Endodermal cell (in vitro differentiated cells): ENCODE results near the gene ZNF189. TPM values are rescaled to one million over a fixed set of nuclear protein-coding genes. Genes with fewer than 3 reads are reported as not detected.

Source experiments
- DNase-seq: peaks from one replicate; pipeline ENCODE4 v3.0.0-alpha.2; 2017
- H3K27ac ChIP-seq: 2 replicates; pipeline ENCODE4 v1.5.1; 2013; ENCODE audit warnings: mild to moderate bottlenecking, low read depth, low read length, moderate library complexity
- H3K27me3 ChIP-seq: 2 replicates; pipeline ENCODE4 v1.6.1; 2013; ENCODE audit warnings: mild to moderate bottlenecking, low read length, moderate library complexity; ENCODE audit not compliant: insufficient read depth, control insufficient read depth, poor library complexity, severe bottlenecking
- H3K36me3 ChIP-seq: 2 replicates; pipeline ENCODE4 v1.7.0; 2013; ENCODE audit warnings: mild to moderate bottlenecking, low read length, moderate library complexity; ENCODE audit not compliant: control insufficient read depth, insufficient read depth
- H3K4me1 ChIP-seq: one replicate; pipeline ENCODE4 v1.7.0; 2013; ENCODE audit warnings: low read length; ENCODE audit not compliant: control insufficient read depth, insufficient read depth
- H3K4me3 ChIP-seq: 2 replicates; pipeline ENCODE4 v1.5.1; 2013; ENCODE audit warnings: mild to moderate bottlenecking, low read length, moderate library complexity
- H3K9ac ChIP-seq: 2 replicates; pipeline ENCODE4 v1.6.1; 2013; ENCODE audit warnings: mild to moderate bottlenecking, low read length, moderate library complexity; ENCODE audit not compliant: poor library complexity, severe bottlenecking; ENCODE audit errors: extremely low read depth
- H3K9me3 ChIP-seq: 2 replicates; pipeline ENCODE4 v1.6.1; 2013; ENCODE audit warnings: mild to moderate bottlenecking, low read length, moderate library complexity; ENCODE audit not compliant: control insufficient read depth
- H3K27ac Mint-ChIP-seq: 2 replicates; pipeline ENCODE4 v1.8.0; 2020; ENCODE audit warnings: mixed read lengths
- H3K27me3 Mint-ChIP-seq: 2 replicates; pipeline ENCODE4 v1.8.0; 2021; ENCODE audit warnings: mild to moderate bottlenecking, mixed read lengths; ENCODE audit not compliant: insufficient read depth
- H3K36me3 Mint-ChIP-seq: 2 replicates; pipeline ENCODE4 v1.8.0; 2020; ENCODE audit warnings: low read depth, mixed read lengths
- H3K4me1 Mint-ChIP-seq: 2 replicates; pipeline ENCODE4 v1.8.0; 2020; ENCODE audit warnings: mixed read lengths
- H3K4me3 Mint-ChIP-seq: 2 replicates; pipeline ENCODE4 v1.8.0; 2020; ENCODE audit warnings: mild to moderate bottlenecking, moderate library complexity, mixed read lengths
- H3K9me3 Mint-ChIP-seq: 2 replicates; pipeline ENCODE4 v1.8.0; 2020; ENCODE audit warnings: mild to moderate bottlenecking, mixed read lengths
- WGBS, 2 experiments: methylation state at CpG; one replicate each; pipeline versions ENCODE4 v1.1.5 to v1.1.7; 2013; ENCODE audit warnings: missing lambda C conversion rate in 2 of 2, mixed read lengths in 1 of 2; ENCODE audit not compliant: insufficient coverage in 1 of 2, insufficient read length in 1 of 2; 5-methylcytosine and 5-hydroxymethylcytosine counted together
- total RNA-seq, 2 donors: library from RNA; stranded (reverse); fragmentation: NEBNext Ultra II Directional in 1 of 2; extraction: Animal tissue kit (Norgen Biotek cat#: 25700) in 1 of 2; gene quantifications; 2 replicates in 1 of 2; 3 replicates in 1 of 2; pipeline ENCODE4 v1.2.1, GENCODE V29; 2021
- TF ChIP-seq, protein P1 (sequence below): fragments of 200-600 bp; sonication (generic); conservative IDR thresholded peaks from 2 replicates; pipeline ENCODE4 v1.5.0; 2021; ENCODE audit warnings: antibody characterized with exemption, mild to moderate bottlenecking

ZNF189 gene
- total RNA-seq, 2 donors from 2014 or later = 16.0 to 20.5 TPM

DNA sequence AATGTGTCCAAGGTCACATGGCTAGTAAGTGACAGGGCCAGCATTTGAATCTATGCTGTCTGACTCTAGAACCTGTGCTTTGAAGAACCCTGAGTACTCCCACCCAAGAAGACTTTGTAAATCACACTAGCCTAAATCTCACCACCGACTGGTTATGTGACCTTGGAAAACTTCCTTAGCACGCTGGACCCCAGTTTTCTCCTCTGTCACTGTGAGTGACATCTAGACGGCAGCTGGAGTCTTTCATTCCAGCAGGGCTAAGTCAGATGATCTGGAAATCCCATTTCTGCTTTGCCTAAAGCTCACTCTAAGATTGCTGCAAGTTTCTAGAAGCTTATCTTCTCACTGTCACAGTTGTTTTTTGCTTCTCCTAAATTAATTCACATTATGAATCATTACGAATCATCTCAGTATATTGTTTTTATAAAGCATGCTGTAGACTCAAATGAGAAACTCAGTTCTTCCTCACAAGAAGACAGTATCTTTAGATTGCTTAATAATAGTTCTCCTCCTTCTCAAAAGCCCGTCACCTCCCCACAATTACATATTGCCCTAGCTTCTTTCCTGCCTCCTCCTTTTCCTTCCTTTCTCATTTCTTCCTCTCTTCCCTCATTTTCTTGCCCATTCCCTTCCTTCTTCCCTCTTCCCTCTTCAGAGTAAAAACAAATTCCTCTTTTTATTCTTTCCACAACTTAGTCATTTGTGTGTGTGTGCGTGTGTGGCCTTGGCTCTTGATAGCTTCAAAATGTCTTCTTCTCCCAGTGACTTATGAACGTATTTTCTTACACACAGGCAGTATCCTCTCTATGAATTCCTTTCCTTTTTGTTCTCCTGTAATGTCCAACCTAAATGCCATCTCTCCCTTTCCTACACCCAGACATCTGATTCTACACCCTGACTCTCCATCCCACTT, 20.1 kb downstream of the ZNF189 start:
- Mint-ChIP-seq H3K4me3 (no peak overlapping the region), H3K4me1 (no peaks in the 10 kb centered on the region), H3K9me3 (peaks cover 6% of the 10 kb centered on the region), H3K27ac (no peak overlapping the region), H3K27me3 (peaks cover 9% of the 10 kb centered on the region), H3K36me3 (peaks cover 3% of the 10 kb centered on the region)
- Histone ChIP-seq H3K27ac (no peak overlapping the region), H3K4me3 (no peak overlapping the region), H3K36me3 (no peaks in the 10 kb centered on the region), H3K9me3 (peaks cover 9% of the 10 kb centered on the region), H3K4me1 (no peaks in the 10 kb centered on the region), H3K9ac (no peak overlapping the region), H3K27me3 (no peaks in the 10 kb centered on the region)
- no peak for DNase-seq
- 89 to 94% methylated on average over 6 to 7 of the region's 7 CpGs for WGBS, 2 experiments
- TF ChIP-seq, protein P1, sequence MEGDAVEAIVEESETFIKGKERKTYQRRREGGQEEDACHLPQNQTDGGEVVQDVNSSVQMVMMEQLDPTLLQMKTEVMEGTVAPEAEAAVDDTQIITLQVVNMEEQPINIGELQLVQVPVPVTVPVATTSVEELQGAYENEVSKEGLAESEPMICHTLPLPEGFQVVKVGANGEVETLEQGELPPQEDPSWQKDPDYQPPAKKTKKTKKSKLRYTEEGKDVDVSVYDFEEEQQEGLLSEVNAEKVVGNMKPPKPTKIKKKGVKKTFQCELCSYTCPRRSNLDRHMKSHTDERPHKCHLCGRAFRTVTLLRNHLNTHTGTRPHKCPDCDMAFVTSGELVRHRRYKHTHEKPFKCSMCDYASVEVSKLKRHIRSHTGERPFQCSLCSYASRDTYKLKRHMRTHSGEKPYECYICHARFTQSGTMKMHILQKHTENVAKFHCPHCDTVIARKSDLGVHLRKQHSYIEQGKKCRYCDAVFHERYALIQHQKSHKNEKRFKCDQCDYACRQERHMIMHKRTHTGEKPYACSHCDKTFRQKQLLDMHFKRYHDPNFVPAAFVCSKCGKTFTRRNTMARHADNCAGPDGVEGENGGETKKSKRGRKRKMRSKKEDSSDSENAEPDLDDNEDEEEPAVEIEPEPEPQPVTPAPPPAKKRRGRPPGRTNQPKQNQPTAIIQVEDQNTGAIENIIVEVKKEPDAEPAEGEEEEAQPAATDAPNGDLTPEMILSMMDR = no peak

DNA sequence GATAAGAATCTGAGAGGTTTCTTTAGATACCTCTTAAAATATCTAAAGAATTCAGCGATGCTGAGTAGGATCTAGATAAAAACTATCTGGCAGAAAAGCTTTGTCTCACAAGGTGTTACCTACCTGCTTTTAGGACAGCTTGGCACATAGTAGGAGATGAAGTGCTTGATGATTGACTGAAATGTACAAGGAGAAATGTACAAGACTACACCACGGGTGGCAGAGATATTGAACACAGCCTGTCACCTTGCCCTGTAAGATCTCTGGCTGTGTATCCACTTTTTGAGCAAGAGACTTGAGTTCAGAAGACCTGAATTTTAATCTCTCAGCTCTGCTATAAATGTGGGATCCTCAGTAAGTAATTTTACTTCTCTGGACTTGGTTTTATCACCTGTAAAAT, 21.2 kb downstream of the ZNF189 start:
- 74 to 88% methylated on average over 2 of the region's 2 CpGs for WGBS, 2 experiments
- H3K27ac Mint-ChIP-seq = no peak overlapping the region
- Histone ChIP-seq H3K9me3 (peaks cover 9% of the 10 kb centered on the region), H3K27me3 (no peaks in the 10 kb centered on the region), H3K27ac (no peak overlapping the region), H3K36me3 (no peaks in the 10 kb centered on the region), H3K4me1 (no peaks in the 10 kb centered on the region), H3K4me3 (no peak overlapping the region), H3K9ac (no peak overlapping the region)
- peaks cover 11% of the 10 kb centered on the region for H3K27me3 Mint-ChIP-seq
- TF ChIP-seq, protein P1 = no peak
- H3K4me1 Mint-ChIP-seq = no peaks in the 10 kb centered on the region
- peaks cover 5% of the 10 kb centered on the region for H3K9me3 Mint-ChIP-seq
- DNase-seq = no peak
- peaks cover 3% of the 10 kb centered on the region for H3K36me3 Mint-ChIP-seq
- H3K4me3 Mint-ChIP-seq = no peak overlapping the region

GRCh38 chr9:101421653-101422065, 23.0 kb downstream of the ZNF189 start:
- WGBS, 2 experiments = 83% methylated on average over 1 to 5 of the region's 5 CpGs
- H3K9ac ChIP-seq = no peak overlapping the region
- H3K36me3 Mint-ChIP-seq = no peaks in the 10 kb centered on the region
- no peak for DNase-seq
- H3K27ac Mint-ChIP-seq = no peak overlapping the region
- no peak overlapping the region for H3K4me3 Mint-ChIP-seq
- TF ChIP-seq, protein P1 = no peak
- H3K9me3 ChIP-seq = peaks cover 9% of the 10 kb centered on the region
- H3K4me1 Mint-ChIP-seq = no peaks in the 10 kb centered on the region
- peaks cover 11% of the 10 kb centered on the region for H3K27me3 Mint-ChIP-seq
- H3K4me3 ChIP-seq = no peak overlapping the region
- no peaks in the 10 kb centered on the region for H3K4me1 ChIP-seq
- H3K27me3 ChIP-seq = peaks cover 4% of the 10 kb centered on the region
- H3K36me3 ChIP-seq = no peaks in the 10 kb centered on the region
- H3K27ac ChIP-seq = no peak overlapping the region
- peaks cover 5% of the 10 kb centered on the region for H3K9me3 Mint-ChIP-seq
